DND-41 (cell line): Measurements from ENCODE around the gene CD1E.

Source experiments
- CTCF ChIP-seq: IDR thresholded peaks from 2 replicates; pipeline ENCODE4 v1.5.1; 2012; ENCODE audit warnings: borderline replicate concordance, low read length, moderate library complexity, mild to moderate bottlenecking; ENCODE audit not compliant: poor library complexity, severe bottlenecking; ENCODE audit errors: extremely low read depth
- EZH2 ChIP-seq: IDR thresholded peaks from 3 replicates; pipeline ENCODE4 v1.6.1; 2012; ENCODE audit warnings: borderline replicate concordance, low read depth, mild to moderate bottlenecking, moderate library complexity, low read length, inconsistent platforms; ENCODE audit not compliant: severe bottlenecking

- no peak for TF ChIP-seq CTCF
- no peak for TF ChIP-seq EZH2
These were observed 22.6 kb upstream of the CD1E start for GRCh38 chr1:158331106-158331425.
